OCI-LY1 (cell line): ENCODE data around the gene MESD.

Source experiments
- H2AFZ ChIP-seq: fragments of 200-600 bp; sonication (generic), shearing (Covaris generic); 2 replicates; pipeline ENCODE4 v1.6.0; 2014; ENCODE audit warnings: antibody characterized with exemption, mild to moderate bottlenecking, low read length
- H3F3A ChIP-seq: fragments of 200-600 bp; sonication (generic), shearing (Covaris generic); 2 replicates; pipeline ENCODE4 v1.6.0; 2014; ENCODE audit warnings: mild to moderate bottlenecking, antibody characterized with exemption, low read length, moderate library complexity; ENCODE audit not compliant: insufficient read depth
- H3K27ac ChIP-seq: fragments of 200-600 bp; sonication (generic); 2 replicates; pipeline ENCODE4 v1.5.1; 2014; ENCODE audit warnings: low read length, mixed run types, mild to moderate bottlenecking, low read depth; ENCODE audit not compliant: poor library complexity, severe bottlenecking
- H3K27me3 ChIP-seq: fragments of 200-600 bp; sonication (generic); 2 replicates; pipeline ENCODE4 v1.6.0; 2014; ENCODE audit warnings: antibody characterized with exemption, mild to moderate bottlenecking, low read length, moderate library complexity; ENCODE audit not compliant: insufficient read depth
- H3K36me3 ChIP-seq: fragments of 200-600 bp; sonication (generic); 2 replicates; pipeline ENCODE4 v1.6.1; 2014; ENCODE audit warnings: mild to moderate bottlenecking, antibody characterized with exemption, low read length, moderate library complexity, mixed read lengths; ENCODE audit not compliant: insufficient read depth
- H3K4me1 ChIP-seq: fragments of 200-600 bp; sonication (generic); 2 replicates; pipeline ENCODE4 v1.5.1; 2014; ENCODE audit warnings: mild to moderate bottlenecking, low read length, moderate library complexity; ENCODE audit not compliant: insufficient read depth, severe bottlenecking
- H3K4me2 ChIP-seq: fragments of 200-600 bp; sonication (generic), shearing (Covaris generic); 2 replicates; pipeline ENCODE4 v1.6.1; 2014; ENCODE audit warnings: low read length
- H3K4me3 ChIP-seq: fragments of 200-600 bp; sonication (generic); 2 replicates; pipeline ENCODE4 v1.5.1; 2014; ENCODE audit warnings: low read length, low read depth, mild to moderate bottlenecking, mixed read lengths; ENCODE audit not compliant: poor library complexity, severe bottlenecking
- H3K79me2 ChIP-seq: fragments of 200-600 bp; shearing (Covaris generic); 2 replicates; pipeline ENCODE4 v1.6.1; 2016; ENCODE audit warnings: mixed run types, low read length, mixed read lengths; ENCODE audit not compliant: insufficient read depth
- H3K9ac ChIP-seq: fragments of 200-600 bp; sonication (generic), shearing (Covaris generic); 2 replicates; pipeline ENCODE4 v1.6.1; 2014; ENCODE audit warnings: mild to moderate bottlenecking, low read length, mixed read lengths
- H3K9me2 ChIP-seq: fragments of 200-600 bp; sonication (generic), shearing (Covaris generic); 2 replicates; pipeline ENCODE4 v1.6.1; 2014; ENCODE audit warnings: low read depth, mild to moderate bottlenecking, low read length, mixed read lengths
- H3K9me3 ChIP-seq: fragments of 200-600 bp; shearing (Covaris generic); 2 replicates; pipeline ENCODE4 v1.6.1; 2014; ENCODE audit warnings: low read length, mixed read lengths
- H4K20me1 ChIP-seq: fragments of 200-600 bp; sonication (generic), shearing (Covaris generic); 2 replicates; pipeline ENCODE4 v1.6.0; 2016; ENCODE audit warnings: mild to moderate bottlenecking, low read length; ENCODE audit not compliant: insufficient read depth
- EZH2 ChIP-seq: fragments of 200-600 bp; sonication (generic), shearing (Covaris generic); IDR thresholded peaks from 2 replicates; pipeline ENCODE4 v1.8.0; 2017; ENCODE audit warnings: borderline replicate concordance, mixed run types, mild to moderate bottlenecking, antibody characterized with exemption, low read length, moderate library complexity, mixed read lengths
- TF ChIP-seq, protein P1 (sequence below): fragments of 200-600 bp; sonication (generic), shearing (Covaris generic); IDR thresholded peaks from 2 replicates; pipeline ENCODE4 v1.5.1; 2017; ENCODE audit warnings: mild to moderate bottlenecking, antibody characterized with exemption, low read length, moderate library complexity, mixed read lengths

The MESD gene

DNA sequence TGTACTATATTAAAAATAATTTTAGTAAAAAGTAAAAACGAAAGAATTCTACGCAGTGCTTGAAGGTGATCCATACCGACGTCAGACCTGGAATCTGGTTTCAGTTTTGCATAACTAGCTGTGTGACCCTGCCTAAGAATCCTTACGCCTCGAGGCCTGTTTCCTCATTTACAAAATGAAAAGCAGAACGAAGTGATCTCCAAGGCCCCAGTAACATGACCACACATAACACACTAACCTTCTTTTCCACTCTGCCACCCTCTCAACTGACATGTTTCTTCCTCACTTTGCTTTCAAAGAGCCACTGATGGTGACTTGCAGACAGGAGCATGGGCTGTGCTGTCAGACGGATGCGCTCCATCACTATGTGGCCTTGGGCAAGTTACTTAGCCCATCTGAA lies 4.8 kb downstream of the MESD start:
- Histone ChIP-seq H3F3A (no peaks in the 10 kb centered on the region), H3K9me2 (no peaks in the 10 kb centered on the region), H3K9me3 (no peaks in the 10 kb centered on the region), H4K20me1 (no peaks in the 10 kb centered on the region), H2AFZ (no peak overlapping the region), H3K27me3 (no peaks in the 10 kb centered on the region), H3K4me2 (peak overlapping the region; percentile 14; the same call in 1 of the 2 replicates), H3K4me3 (no peak overlapping the region), H3K4me1 (peaks cover 49% of the 10 kb centered on the region), H3K79me2 (peaks cover 57% of the 10 kb centered on the region), H3K27ac (peak overlapping the region; percentile 50), H3K9ac (peak overlapping the region; percentile 4; the same call in 1 of the 2 replicates), H3K36me3 (peaks cover 29% of the 10 kb centered on the region)
- TF ChIP-seq, protein P1, sequence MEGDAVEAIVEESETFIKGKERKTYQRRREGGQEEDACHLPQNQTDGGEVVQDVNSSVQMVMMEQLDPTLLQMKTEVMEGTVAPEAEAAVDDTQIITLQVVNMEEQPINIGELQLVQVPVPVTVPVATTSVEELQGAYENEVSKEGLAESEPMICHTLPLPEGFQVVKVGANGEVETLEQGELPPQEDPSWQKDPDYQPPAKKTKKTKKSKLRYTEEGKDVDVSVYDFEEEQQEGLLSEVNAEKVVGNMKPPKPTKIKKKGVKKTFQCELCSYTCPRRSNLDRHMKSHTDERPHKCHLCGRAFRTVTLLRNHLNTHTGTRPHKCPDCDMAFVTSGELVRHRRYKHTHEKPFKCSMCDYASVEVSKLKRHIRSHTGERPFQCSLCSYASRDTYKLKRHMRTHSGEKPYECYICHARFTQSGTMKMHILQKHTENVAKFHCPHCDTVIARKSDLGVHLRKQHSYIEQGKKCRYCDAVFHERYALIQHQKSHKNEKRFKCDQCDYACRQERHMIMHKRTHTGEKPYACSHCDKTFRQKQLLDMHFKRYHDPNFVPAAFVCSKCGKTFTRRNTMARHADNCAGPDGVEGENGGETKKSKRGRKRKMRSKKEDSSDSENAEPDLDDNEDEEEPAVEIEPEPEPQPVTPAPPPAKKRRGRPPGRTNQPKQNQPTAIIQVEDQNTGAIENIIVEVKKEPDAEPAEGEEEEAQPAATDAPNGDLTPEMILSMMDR: no peak
- TF ChIP-seq EZH2: no peak

DNA sequence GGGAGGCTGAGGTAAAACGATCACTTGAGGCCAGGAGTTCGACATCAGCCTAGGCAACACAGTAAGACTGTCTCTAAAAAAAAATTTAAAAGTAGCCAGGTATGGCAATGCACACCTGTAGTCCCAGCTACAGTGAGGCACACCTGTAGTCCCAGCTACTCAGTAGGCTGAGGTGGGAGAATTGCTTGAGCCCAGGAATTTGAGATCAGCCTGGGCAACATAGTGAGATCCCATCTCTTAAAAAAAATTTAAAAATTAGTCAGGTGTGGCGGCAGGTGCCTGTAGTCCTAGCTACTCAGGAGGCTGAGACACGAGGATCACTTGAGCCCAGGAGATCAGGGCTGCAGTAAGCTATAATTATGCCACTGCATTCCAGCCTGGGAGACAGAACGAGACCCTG lies 6.8 kb downstream of the MESD start:
- H4K20me1 ChIP-seq: no peaks in the 10 kb centered on the region
- H3K79me2 ChIP-seq: peaks cover 41% of the 10 kb centered on the region
- H3K4me1 ChIP-seq: peaks cover 44% of the 10 kb centered on the region
- H3K27me3 ChIP-seq: no peaks in the 10 kb centered on the region
- H2AFZ ChIP-seq: no peak overlapping the region
- H3K9me3 ChIP-seq: no peaks in the 10 kb centered on the region
- no peak overlapping the region for H3K27ac ChIP-seq
- TF ChIP-seq EZH2: no peak
- TF ChIP-seq, protein P1: no peak
- no peak overlapping the region for H3K4me3 ChIP-seq
- no peaks in the 10 kb centered on the region for H3K9me2 ChIP-seq
- no peak overlapping the region for H3K4me2 ChIP-seq
- H3K36me3 ChIP-seq: peaks cover 48% of the 10 kb centered on the region
- no peak overlapping the region for H3K9ac ChIP-seq
- H3F3A ChIP-seq: 0 out of 2 replicates have a peak, but pooled peaks cover 8% of the 10 kb centered on the region

DNA sequence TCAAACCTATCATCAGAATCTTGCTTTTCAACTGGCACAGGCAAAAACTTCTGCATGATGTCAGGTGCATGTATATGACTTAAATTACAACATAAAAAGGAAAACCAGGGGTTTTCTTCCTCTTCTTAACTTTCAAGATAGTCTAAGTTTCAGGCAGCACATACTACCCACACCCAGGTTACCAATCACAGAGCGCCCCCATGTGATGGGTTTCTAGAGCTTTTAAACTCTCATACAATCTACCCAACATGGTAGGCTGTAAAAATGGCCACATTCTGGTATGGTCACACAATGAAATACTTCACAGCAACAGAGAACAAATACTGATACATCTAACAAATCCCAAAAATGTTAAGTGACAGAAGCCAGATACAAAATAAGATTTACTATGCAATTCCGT lies 7.4 kb downstream of the MESD start:
- peaks cover 50% of the 10 kb centered on the region for H3K36me3 ChIP-seq

More for the DNA sequence above, 7.4 kb downstream of the MESD start:
- Histone ChIP-seq H3K4me1 (peaks cover 39% of the 10 kb centered on the region), H3K79me2 (peaks cover 37% of the 10 kb centered on the region), H3K27ac (no peak overlapping the region), H3K4me3 (no peak overlapping the region), H4K20me1 (no peaks in the 10 kb centered on the region), H3K27me3 (no peaks in the 10 kb centered on the region), H2AFZ (no peak overlapping the region), H3F3A (0 out of 2 replicates have a peak, but pooled peaks cover 8% of the 10 kb centered on the region), H3K4me2 (no peak overlapping the region), H3K9me3 (no peaks in the 10 kb centered on the region), H3K9me2 (no peaks in the 10 kb centered on the region), H3K9ac (no peak overlapping the region)
- TF ChIP-seq, protein P1: peak; percentile 52
- TF ChIP-seq EZH2: no peak
